AG04450 (cell line): ENCODE measurements around the gene DIAPH3. TPM values are rescaled to one million over a fixed set of nuclear protein-coding genes. Genes with fewer than 3 reads are reported as not detected.
"Not testable (repeated sequence)": the region's sequence is repeated elsewhere in the genome, so short reads cannot be mapped to it uniquely, and the experiment has no call there.

Experiments
- CTCF ChIA-PET: fragments of 300-600, 350-600 bp; formaldehyde crosslinking; extraction: SDS; loops from one replicate; lab custom pipeline; 2022; ENCODE audit warnings: antibody characterized with exemption, inconsistent platforms; lab: Charles Lee
- POLR2A ChIA-PET: fragments of 350-600 bp; formaldehyde crosslinking; extraction: SDS; loops from one replicate; lab custom pipeline; 2021; ENCODE audit warnings: antibody characterized with exemption, inconsistent platforms; lab: Yijun Ruan, JAX
- DNase-seq: peaks from one replicate; pipeline ENCODE4 v3.0.0-alpha.2; 2011; ENCODE audit warnings: low read depth, low spot score
- H3K27ac ChIP-seq: one replicate; pipeline ENCODE4 v1.5.1; 2012; ENCODE audit warnings: low read depth, low read length, control low read depth
- H3K27me3 ChIP-seq: one replicate; pipeline ENCODE4 v1.6.0; 2012; ENCODE audit warnings: low read length; ENCODE audit not compliant: control insufficient read depth, insufficient read depth
- H3K4me3 ChIP-seq: 2 replicates; pipeline ENCODE4 v1.5.1; 2011; ENCODE audit warnings: mild to moderate bottlenecking, low read depth, low read length, control low read depth
- H3K9me3 ChIP-seq: 2 replicates; pipeline ENCODE4 v1.5.1; 2012; ENCODE audit warnings: low read length; ENCODE audit not compliant: control insufficient read depth, insufficient read depth
- polyA plus RNA-seq: library from polyadenylated mRNA; depleted of rRNA; stranded (reverse); fragments of >200 nt; gene quantifications from 2 replicates; pipeline ENCODE4 v1.2.3, GENCODE V29; 2011
- TF ChIP-seq, protein P1 (sequence below): IDR thresholded peaks from 2 replicates; pipeline ENCODE4 v1.5.1; 2011; ENCODE audit warnings: low read depth, low read length, control low read depth, inconsistent platforms

Gene DIAPH3
- polyA plus RNA-seq, 1 experiment, result 11.7 TPM

GRCh38 chr13:60043262-60043661 lies 120.5 kb downstream of the DIAPH3 start:
- Histone ChIP-seq H3K4me3 (no peak overlapping the region), H3K27me3 (no peaks in the 10 kb centered on the region), H3K9me3 (no peaks in the 10 kb centered on the region), H3K27ac (no peak overlapping the region)
- ChIA-PET POLR2A (no interaction called here), CTCF (interaction anchor here (1.2 kb wide), 1 partner anchor 16 kb away, joined by 3 read pairs; no protein-coding TSS in a partner anchor)
- TF ChIP-seq, protein P1, sequence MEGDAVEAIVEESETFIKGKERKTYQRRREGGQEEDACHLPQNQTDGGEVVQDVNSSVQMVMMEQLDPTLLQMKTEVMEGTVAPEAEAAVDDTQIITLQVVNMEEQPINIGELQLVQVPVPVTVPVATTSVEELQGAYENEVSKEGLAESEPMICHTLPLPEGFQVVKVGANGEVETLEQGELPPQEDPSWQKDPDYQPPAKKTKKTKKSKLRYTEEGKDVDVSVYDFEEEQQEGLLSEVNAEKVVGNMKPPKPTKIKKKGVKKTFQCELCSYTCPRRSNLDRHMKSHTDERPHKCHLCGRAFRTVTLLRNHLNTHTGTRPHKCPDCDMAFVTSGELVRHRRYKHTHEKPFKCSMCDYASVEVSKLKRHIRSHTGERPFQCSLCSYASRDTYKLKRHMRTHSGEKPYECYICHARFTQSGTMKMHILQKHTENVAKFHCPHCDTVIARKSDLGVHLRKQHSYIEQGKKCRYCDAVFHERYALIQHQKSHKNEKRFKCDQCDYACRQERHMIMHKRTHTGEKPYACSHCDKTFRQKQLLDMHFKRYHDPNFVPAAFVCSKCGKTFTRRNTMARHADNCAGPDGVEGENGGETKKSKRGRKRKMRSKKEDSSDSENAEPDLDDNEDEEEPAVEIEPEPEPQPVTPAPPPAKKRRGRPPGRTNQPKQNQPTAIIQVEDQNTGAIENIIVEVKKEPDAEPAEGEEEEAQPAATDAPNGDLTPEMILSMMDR, result no peak
- DNase-seq, result no peak

DNA sequence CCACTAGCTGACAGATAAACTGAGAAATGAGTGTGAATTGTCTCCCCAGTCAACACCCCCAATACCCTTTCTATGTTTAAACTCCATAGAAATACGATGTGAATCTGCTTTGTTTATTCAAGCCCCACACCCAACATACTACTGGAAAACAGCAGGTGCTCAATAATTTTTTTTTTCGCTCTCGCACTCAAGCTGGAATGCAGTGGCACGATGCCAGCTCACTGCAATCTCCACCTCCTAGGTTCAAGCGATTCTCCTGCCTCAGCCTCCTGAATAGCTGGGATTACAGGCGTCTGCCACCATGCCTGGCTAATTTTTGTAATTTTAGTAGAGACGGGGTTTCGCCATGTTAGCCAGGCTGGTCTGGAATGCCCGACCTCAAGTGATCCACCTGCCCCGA lies 123.1 kb downstream of the DIAPH3 start:
- H3K27me3 ChIP-seq, H3K27ac ChIP-seq, H3K4me3 ChIP-seq, DNase-seq, H3K9me3 ChIP-seq, POLR2A ChIA-PET, CTCF ChIA-PET: not testable (repeated sequence)

GRCh38 chr13:60035874-60036273 lies 127.9 kb downstream of the DIAPH3 start:
- no peak overlapping the region for H3K4me3 ChIP-seq
- ChIA-PET CTCF (no interaction called here), POLR2A (no interaction called here)
- H3K27ac ChIP-seq, result no peak overlapping the region
- DNase-seq, result no peak
- H3K27me3 ChIP-seq, result no peaks in the 10 kb centered on the region
- TF ChIP-seq, protein P1, result no peak
- H3K9me3 ChIP-seq, result no peaks in the 10 kb centered on the region

- no peak overlapping the region for H3K4me3 ChIP-seq
- CTCF ChIA-PET, result no interaction called here
- H3K27ac ChIP-seq, result no peak overlapping the region
- POLR2A ChIA-PET, result no interaction called here
- no peak for DNase-seq
- TF ChIP-seq, protein P1, result no peak
- H3K9me3 ChIP-seq, result no peaks in the 10 kb centered on the region
- H3K27me3 ChIP-seq, result no peaks in the 10 kb centered on the region
These were observed 130.9 kb downstream of the DIAPH3 start for GRCh38 chr13:60032851-60033250.

- TF ChIP-seq, protein P1, result no peak
- POLR2A ChIA-PET, result no interaction called here
- H3K4me3 ChIP-seq, result no peak overlapping the region
These were observed 135.7 kb downstream of the DIAPH3 start for GRCh38 chr13:60028021-60028420.

More at GRCh38 chr13:60028021-60028420, 135.7 kb downstream of the DIAPH3 start:
- DNase-seq, result no peak
- H3K27ac ChIP-seq, result no peak overlapping the region
- no peaks in the 10 kb centered on the region for H3K27me3 ChIP-seq
- no peaks in the 10 kb centered on the region for H3K9me3 ChIP-seq
- CTCF ChIA-PET, result no interaction called here
